ENCODE measurements around the gene WDR1. TPM values are rescaled to one million over a fixed set of nuclear protein-coding genes. Genes with fewer than 3 reads are reported as not detected.

WDR1 gene
- total RNA-seq, 1 experiment from 2014 or later = 367 TPM

DNA sequence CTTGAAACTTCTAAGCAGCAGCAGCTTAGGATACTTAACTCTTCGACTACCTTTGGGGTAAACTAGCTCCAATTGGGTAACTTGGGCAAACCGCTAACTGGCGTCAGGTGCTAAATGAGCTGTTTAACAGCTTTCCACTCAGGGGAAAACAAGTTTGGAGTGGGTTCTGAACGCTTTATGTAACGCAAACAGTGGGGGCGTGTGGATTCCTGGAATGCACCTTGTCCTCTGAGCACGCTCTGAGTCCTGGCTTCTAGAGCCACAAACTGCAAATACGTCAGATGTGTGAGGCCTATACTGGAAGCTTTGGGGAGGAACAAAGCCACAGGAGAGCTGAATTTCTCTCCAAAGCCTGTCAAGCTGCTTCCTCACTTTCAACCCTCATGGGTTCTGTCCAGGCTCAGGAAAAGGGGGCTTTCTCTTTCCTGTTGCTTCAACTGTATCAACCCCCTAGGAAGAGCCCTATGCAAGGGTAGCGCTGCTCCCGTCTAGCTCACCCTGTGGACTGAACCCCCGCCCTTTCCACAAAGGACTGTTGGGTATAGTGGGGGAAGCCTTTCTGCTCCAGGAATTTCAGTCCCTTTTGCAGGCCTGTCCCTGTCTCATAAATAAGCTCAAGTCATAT is 4.5 kb upstream of the WDR1 start:
- no CpG with 5 or more reads among the region's 11 CpGs for WGBS (ENCODE audit: extremely low coverage, insufficient read length, low lambda C conversion rate)
- no peak overlapping the region for H4K8ac ChIP-seq (replicated peaks; ENCODE audit: insufficient read length, low read depth, low read length)
- H3K27ac Mint-ChIP-seq = peak overlapping the region in 1 of 3 experiments; percentile 20; a peak in 2 of 7 replicates

More for the DNA sequence above, 4.5 kb upstream of the WDR1 start:
- no peak overlapping the region for H2BK20ac ChIP-seq (ENCODE audit: low read depth, low read length, poor library complexity, severe bottlenecking)
- H3K23me2 ChIP-seq (ENCODE audit: insufficient read length, low read depth, low read length, poor library complexity, severe bottlenecking) = peaks cover 9% of the 10 kb centered on the region
- H3K4me1 ChIP-seq (ENCODE audit: insufficient read depth, low read length) = peaks cover 5% of the 10 kb centered on the region; the same call in 1 of the 2 replicates
- no peak overlapping the region for H2BK120ac ChIP-seq (ENCODE audit: low read depth, low read length, poor library complexity, severe bottlenecking)
- H3K18ac ChIP-seq (ENCODE audit: insufficient read length, low read depth, low read length) = no peak overlapping the region
- Mint-ChIP-seq H3K4me1 (peaks cover 33 to 47% of the 10 kb centered on the region in 2 experiments), H3K27me3 (ENCODE audit: low read depth) (peaks cover 2% of the 10 kb centered on the region; the same call in 1 of the 2 replicates), H3K9me3 (no peaks in the 10 kb centered on the region; a peak in 1 of 5 replicates), H3K36me3 (ENCODE audit: insufficient read depth in 1 of 3, low read depth in 3 of 3) (peaks cover under 1% of the 10 kb centered on the region in 3 experiments; a peak in 3 of 7 replicates), H3K4me3 (no peak overlapping the region)
- H3K56ac ChIP-seq (ENCODE audit: insufficient read length, low read depth, low read length) = no peak overlapping the region
- H2BK12ac ChIP-seq (ENCODE audit: insufficient read length, low read depth, low read length) = no peak overlapping the region
- H4K20me1 ChIP-seq (ENCODE audit: control insufficient read depth, insufficient read depth, insufficient read length) = no peaks in the 10 kb centered on the region
- H4K91ac ChIP-seq (ENCODE audit: insufficient read length, low read depth, low read length) = no peak overlapping the region
- H4K5ac ChIP-seq (ENCODE audit: insufficient read length, low read depth, low read length) = no peak overlapping the region
- no peaks in the 10 kb centered on the region for H3K79me2 ChIP-seq (ENCODE audit: insufficient read depth, low read length)
- no peak overlapping the region for H3K4ac ChIP-seq (ENCODE audit: low read depth, low read length)
- no peak overlapping the region for H2AFZ ChIP-seq (ENCODE audit: low read length)
- H3K79me1 ChIP-seq (ENCODE audit: insufficient read depth, low read depth, low read length, poor library complexity, severe bottlenecking) = no peaks in the 10 kb centered on the region
- no peak for DNase-seq
- H2BK5ac ChIP-seq (ENCODE audit: insufficient read length, low read length) = no peak overlapping the region
- no peak overlapping the region for H3K9ac ChIP-seq (ENCODE audit: extremely low read depth, insufficient read length, low read length)
- no peaks in the 10 kb centered on the region for H3K27me3 ChIP-seq (ENCODE audit: insufficient read depth, low read length)
- H3T11ph ChIP-seq (ENCODE audit: low read length) = no peak overlapping the region
- H3K9me3 ChIP-seq (ENCODE audit: control insufficient read depth, low read depth, low read length) = no peaks in the 10 kb centered on the region
- no peak overlapping the region for H2AK5ac ChIP-seq (ENCODE audit: insufficient read length, low read length)
- no peak overlapping the region for H3K4me2 ChIP-seq (ENCODE audit: insufficient read depth, insufficient read length, low read length)
- no peak overlapping the region for H3K14ac ChIP-seq (ENCODE audit: insufficient read depth, low read length)
- H3K27ac ChIP-seq (ENCODE audit: insufficient read length, low read depth, low read length) = no peak overlapping the region
- TF ChIP-seq, protein P1, sequence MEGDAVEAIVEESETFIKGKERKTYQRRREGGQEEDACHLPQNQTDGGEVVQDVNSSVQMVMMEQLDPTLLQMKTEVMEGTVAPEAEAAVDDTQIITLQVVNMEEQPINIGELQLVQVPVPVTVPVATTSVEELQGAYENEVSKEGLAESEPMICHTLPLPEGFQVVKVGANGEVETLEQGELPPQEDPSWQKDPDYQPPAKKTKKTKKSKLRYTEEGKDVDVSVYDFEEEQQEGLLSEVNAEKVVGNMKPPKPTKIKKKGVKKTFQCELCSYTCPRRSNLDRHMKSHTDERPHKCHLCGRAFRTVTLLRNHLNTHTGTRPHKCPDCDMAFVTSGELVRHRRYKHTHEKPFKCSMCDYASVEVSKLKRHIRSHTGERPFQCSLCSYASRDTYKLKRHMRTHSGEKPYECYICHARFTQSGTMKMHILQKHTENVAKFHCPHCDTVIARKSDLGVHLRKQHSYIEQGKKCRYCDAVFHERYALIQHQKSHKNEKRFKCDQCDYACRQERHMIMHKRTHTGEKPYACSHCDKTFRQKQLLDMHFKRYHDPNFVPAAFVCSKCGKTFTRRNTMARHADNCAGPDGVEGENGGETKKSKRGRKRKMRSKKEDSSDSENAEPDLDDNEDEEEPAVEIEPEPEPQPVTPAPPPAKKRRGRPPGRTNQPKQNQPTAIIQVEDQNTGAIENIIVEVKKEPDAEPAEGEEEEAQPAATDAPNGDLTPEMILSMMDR (conservative IDR thresholded peaks at IDR 0.05) = no peak
- no peak overlapping the region for H2BK15ac ChIP-seq (ENCODE audit: low read depth, low read length)
- no peak overlapping the region for H3K23ac ChIP-seq (ENCODE audit: insufficient read length, low read depth, low read length)

Measured in H9 (cell line).